Naive thymus-derived CD4-positive, alpha-beta T cell (primary cell): ENCODE results near the gene GNG13. TPM values are rescaled to one million over a fixed set of nuclear protein-coding genes. Genes with fewer than 3 reads are reported as not detected.
"Not testable (repeated sequence)": the region's sequence is repeated elsewhere in the genome, so short reads cannot be mapped to it uniquely, and the experiment has no call there.

Experiments used
- ATAC-seq: fragments of 150-1000 bp; cut with Tn5 transposase; 2 replicates; pipeline ENCODE4 v1.10.0; 2021; ENCODE audit warnings: mild to moderate bottlenecking, moderate library complexity
- CTCF ChIA-PET: fragments of 350-600 bp; sonication (Branson Sonifier 250); formaldehyde crosslinking; loops from one replicate; lab custom pipeline; 2021; ENCODE audit warnings: antibody characterized with exemption; lab: Charles Lee
- POLR2A ChIA-PET: fragments of 350-600 bp; sonication (Branson Sonifier 250); formaldehyde crosslinking; loops from one replicate; lab custom pipeline; 2021; ENCODE audit warnings: antibody characterized with exemption, inconsistent platforms; lab: Charles Lee
- DNase-seq, 9 donors: peaks; one replicate each; pipeline versions ENCODE4 v3.0.0 to v3.0.0-alpha.2; 2020 to 2022; ENCODE audit warnings: mixed read lengths in 1 of 9
- H3K27ac ChIP-seq: one replicate; pipeline ENCODE4 v1.7.0; 2013; ENCODE audit warnings: mild to moderate bottlenecking, low read depth, low read length, moderate library complexity
- H3K27me3 ChIP-seq, 2 donors: one replicate each; pipeline ENCODE4 v1.7.0; 2013; ENCODE audit warnings: low read length in 2 of 2, mild to moderate bottlenecking in 2 of 2, moderate library complexity in 2 of 2; ENCODE audit not compliant: control insufficient read depth in 2 of 2, insufficient read depth in 2 of 2
- H3K36me3 ChIP-seq, 3 experiments: 1 replicate in 2 of 3; 2 replicates in 1 of 3; pipeline ENCODE4 v1.7.0; 2013; ENCODE audit warnings: low read length in 3 of 3, mild to moderate bottlenecking in 3 of 3, moderate library complexity in 1 of 3; ENCODE audit not compliant: insufficient read depth in 3 of 3, control insufficient read depth in 2 of 3
- H3K4me1 ChIP-seq, 2 donors: one replicate each; pipeline ENCODE4 v1.7.0; 2013; ENCODE audit warnings: low read length in 2 of 2, mild to moderate bottlenecking in 2 of 2, moderate library complexity in 1 of 2; ENCODE audit not compliant: control insufficient read depth in 2 of 2, insufficient read depth in 2 of 2
- H3K4me3 ChIP-seq: 2 replicates; pipeline ENCODE4 v1.7.0; 2013; ENCODE audit warnings: mild to moderate bottlenecking, low read length
- H3K9me3 ChIP-seq, 3 experiments: 1 replicate in 2 of 3; 2 replicates in 1 of 3; pipeline ENCODE4 v1.7.0; 2013; ENCODE audit warnings: low read length in 3 of 3; ENCODE audit not compliant: control insufficient read depth in 2 of 3
- H3K27ac Mint-ChIP-seq, 9 donors: one replicate each; pipeline ENCODE4 v1.8.0; 2020 to 2022; ENCODE audit warnings: mixed read lengths in 9 of 9, mild to moderate bottlenecking in 8 of 9, moderate library complexity in 5 of 9, inconsistent platforms in 2 of 9
- H3K27me3 Mint-ChIP-seq, 5 donors: one replicate each; pipeline ENCODE4 v1.8.0; 2021 to 2022; ENCODE audit warnings: mixed read lengths in 5 of 5, mild to moderate bottlenecking in 1 of 5
- H3K36me3 Mint-ChIP-seq, 5 donors: one replicate each; pipeline ENCODE4 v1.8.0; 2020 to 2022; ENCODE audit warnings: mixed read lengths in 5 of 5, mild to moderate bottlenecking in 3 of 5, inconsistent platforms in 1 of 5
- H3K4me1 Mint-ChIP-seq, 7 donors: one replicate each; pipeline ENCODE4 v1.8.0; 2020 to 2022; ENCODE audit warnings: mixed read lengths in 7 of 7, mild to moderate bottlenecking in 3 of 7, inconsistent platforms in 1 of 7
- H3K4me3 Mint-ChIP-seq, 10 donors: one replicate each; pipeline ENCODE4 v1.8.0; 2020 to 2022; ENCODE audit warnings: mild to moderate bottlenecking in 10 of 10, mixed read lengths in 10 of 10, moderate library complexity in 6 of 10, inconsistent platforms in 2 of 10
- H3K9me3 Mint-ChIP-seq, 11 donors: one replicate each; pipeline ENCODE4 v1.8.0; 2020 to 2022; ENCODE audit warnings: mixed read lengths in 11 of 11, mild to moderate bottlenecking in 4 of 11, inconsistent platforms in 1 of 11, moderate library complexity in 1 of 11
- intact Hi-C, 2 donors: fragments of 100-400 bp; cut with micrococcal nuclease; formaldehyde crosslinking; loops; one replicate each; pipeline ENCODE4 v1.15.1; 2023
- polyA plus RNA-seq, 2 donors: library from polyadenylated mRNA; unstranded; fragments of 300-500 nt; fragmentation: Illumina TruSeq; gene quantifications; one replicate each; pipeline ENCODE4 v1.2.3, GENCODE V29; 2021
- total RNA-seq, 6 experiments: library from RNA in 5 of 6; stranded (reverse) in 5 of 6; gene quantifications; 1 replicate in 5 of 6; 2 replicates in 1 of 6; pipeline ENCODE4 v1.2.3 and lab custom pipeline; 2021 to 2026

Gene GNG13
- total and polyA plus RNA-seq, 7 experiments from 2014 or later: not detected

- H3K4me1 ChIP-seq, ATAC-seq, intact Hi-C loops, H3K9me3 Mint-ChIP-seq, H3K36me3 ChIP-seq, H3K27ac Mint-ChIP-seq, H3K27ac ChIP-seq, H3K36me3 Mint-ChIP-seq, H3K4me1 Mint-ChIP-seq, DNase-seq, H3K27me3 ChIP-seq, H3K9me3 ChIP-seq, CTCF ChIA-PET, H3K27me3 Mint-ChIP-seq, H3K4me3 ChIP-seq, H3K4me3 Mint-ChIP-seq: not testable (repeated sequence)
- POLR2A ChIA-PET: interaction anchor here (0.9 kb wide), 1 partner anchor 7 kb away, joined by 3 read pairs; no protein-coding TSS in a partner anchor
Observed at GRCh38 chr16:776298-776697, 24.2 kb downstream of the GNG13 start.

GRCh38 chr16:775236-775796 is 25.2 kb downstream of the GNG13 start:
- H3K4me3 ChIP-seq: no peak overlapping the region
- no peaks in the 10 kb centered on the region for H3K4me1 ChIP-seq
- H3K27me3 ChIP-seq: no peaks in the 10 kb centered on the region
- Mint-ChIP-seq H3K4me3 (no peak overlapping the region), H3K27ac (no peak overlapping the region), H3K36me3 (no peaks in the 10 kb centered on the region), H3K27me3 (no peaks in the 10 kb centered on the region), H3K9me3 (no peaks in the 10 kb centered on the region), H3K4me1 (peaks cover 0 to 2% (median 0%) of the 10 kb centered on the region in 7 donors)
- no peaks in the 10 kb centered on the region for H3K9me3 ChIP-seq
- DNase-seq (no peak), ATAC-seq (no peak)
- intact Hi-C loops: no loop called here
- no peaks in the 10 kb centered on the region for H3K36me3 ChIP-seq
- H3K27ac ChIP-seq: no peak overlapping the region
- ChIA-PET POLR2A (interaction anchor here (0.9 kb wide), 1 partner anchor 8 kb away, joined by 3 read pairs; no protein-coding TSS in a partner anchor), CTCF (no interaction called here)

GRCh38 chr16:774086-775001 is 26.2 kb downstream of the GNG13 start:
- H3K27me3 Mint-ChIP-seq: peaks cover 0 to 3% (median 0%) of the 10 kb centered on the region in 5 donors
- POLR2A ChIA-PET: no interaction called here

GRCh38 chr16:772959-773358 is 27.6 kb downstream of the GNG13 start:
- Mint-ChIP-seq H3K36me3 (no peaks in the 10 kb centered on the region), H3K27me3 (peaks cover 0 to 3% (median 0%) of the 10 kb centered on the region in 5 donors), H3K27ac (no peak overlapping the region), H3K4me1 (peaks cover 0 to 2% (median 0%) of the 10 kb centered on the region in 7 donors), H3K4me3 (no peak overlapping the region), H3K9me3 (no peaks in the 10 kb centered on the region)
- ChIA-PET CTCF (no interaction called here), POLR2A (no interaction called here)
- Histone ChIP-seq H3K27ac (no peak overlapping the region), H3K27me3 (no peaks in the 10 kb centered on the region), H3K4me3 (no peak overlapping the region), H3K4me1 (no peaks in the 10 kb centered on the region), H3K9me3 (no peaks in the 10 kb centered on the region), H3K36me3 (no peaks in the 10 kb centered on the region)
- intact Hi-C loops: no loop called here
- DNase-seq: no peak
- no peak for ATAC-seq

More at GRCh38 chr16:774086-775001, 26.2 kb downstream of the GNG13 start:
- DNase-seq (no peak), ATAC-seq (no peak)
- H3K9me3 ChIP-seq: no peaks in the 10 kb centered on the region
- no peaks in the 10 kb centered on the region for H3K27me3 ChIP-seq
- no peak overlapping the region for H3K27ac ChIP-seq
- H3K36me3 ChIP-seq: no peaks in the 10 kb centered on the region
- no peak overlapping the region for H3K4me3 Mint-ChIP-seq
- H3K36me3 Mint-ChIP-seq: no peaks in the 10 kb centered on the region
- intact Hi-C loops: no loop called here
- CTCF ChIA-PET: no interaction called here
- H3K4me1 Mint-ChIP-seq: peaks cover 0 to 2% (median 0%) of the 10 kb centered on the region in 7 donors
- H3K9me3 Mint-ChIP-seq: no peaks in the 10 kb centered on the region
- H3K4me1 ChIP-seq: no peaks in the 10 kb centered on the region
- no peak overlapping the region for H3K27ac Mint-ChIP-seq
- no peak overlapping the region for H3K4me3 ChIP-seq

- H3K9me3 ChIP-seq: no peaks in the 10 kb centered on the region
- intact Hi-C loops: no loop called here
- no peak overlapping the region for H3K4me3 ChIP-seq
- ChIA-PET POLR2A (no interaction called here), CTCF (no interaction called here)
- no peaks in the 10 kb centered on the region for H3K9me3 Mint-ChIP-seq
- H3K36me3 ChIP-seq: no peaks in the 10 kb centered on the region
- no peaks in the 10 kb centered on the region for H3K27me3 ChIP-seq
- no peak overlapping the region for H3K27ac ChIP-seq
- no peak overlapping the region for H3K4me3 Mint-ChIP-seq
- peak in 1 of 9 donors; percentile 5 for DNase-seq
- no peak overlapping the region for H3K27ac Mint-ChIP-seq
- H3K4me1 ChIP-seq: no peaks in the 10 kb centered on the region
- no peaks in the 10 kb centered on the region for H3K36me3 Mint-ChIP-seq
- no peaks in the 10 kb centered on the region for H3K4me1 Mint-ChIP-seq
- H3K27me3 Mint-ChIP-seq: peaks cover 0 to 3% (median 0%) of the 10 kb centered on the region in 5 donors
- ATAC-seq: no peak
Observed at GRCh38 chr16:770411-770810, 30.1 kb downstream of the GNG13 start.

- ChIA-PET CTCF (no interaction called here), POLR2A (no interaction called here)
- H3K27me3 ChIP-seq: no peaks in the 10 kb centered on the region
- H3K9me3 ChIP-seq: no peaks in the 10 kb centered on the region
- H3K27ac Mint-ChIP-seq: no peak overlapping the region
- peaks cover 0 to 3% (median 0%) of the 10 kb centered on the region in 5 donors for H3K27me3 Mint-ChIP-seq
- H3K4me3 ChIP-seq: no peak overlapping the region
- no peak overlapping the region for H3K27ac ChIP-seq
- H3K4me1 ChIP-seq: no peaks in the 10 kb centered on the region
- DNase-seq (peak in 1 of 9 donors; percentile 5), ATAC-seq (no peak)
- H3K36me3 Mint-ChIP-seq: no peaks in the 10 kb centered on the region
- no peak overlapping the region for H3K4me3 Mint-ChIP-seq
- no peaks in the 10 kb centered on the region for H3K9me3 Mint-ChIP-seq
- no peaks in the 10 kb centered on the region for H3K36me3 ChIP-seq
- no peaks in the 10 kb centered on the region for H3K4me1 Mint-ChIP-seq
- intact Hi-C loops: no loop called here
Observed at GRCh38 chr16:769934-770333, 30.6 kb downstream of the GNG13 start.
